Transverse colon (tissue), 4 donors: Measurements from ENCODE around the gene TRAF3IP3. TPM values are rescaled to one million over a fixed set of nuclear protein-coding genes. Genes with fewer than 3 reads are reported as not detected.

Source experiments
- DNase-seq: peaks from one replicate; pipeline ENCODE4 v3.0.0-alpha.2; 2019
- H3K27ac ChIP-seq, 4 donors: fragments of 200-600 bp; sonication (generic); 2 replicates each; pipeline ENCODE4 v1.5.1; 2016 to 2018; ENCODE audit warnings: inconsistent platforms in 4 of 4
- H3K27me3 ChIP-seq: fragments of 200-600 bp; sonication (generic); 2 replicates; pipeline ENCODE4 v1.5.1; 2017; ENCODE audit warnings: inconsistent platforms
- H3K36me3 ChIP-seq, 4 donors: fragments of 200-600 bp; sonication (generic); 2 replicates each; pipeline ENCODE4 v1.5.1; 2017 to 2019; ENCODE audit warnings: inconsistent platforms in 4 of 4
- H3K4me1 ChIP-seq, 4 donors: fragments of 200-600 bp; sonication (generic); 2 replicates each; pipeline ENCODE4 v1.5.1; 2017 to 2020; ENCODE audit warnings: inconsistent platforms in 4 of 4
- H3K4me3 ChIP-seq, 4 donors: fragments of 200-600 bp; sonication (generic); 1 replicate in 1 of 4; 2 replicates in 3 of 4; pipeline versions ENCODE4 v1.5.1 to v1.6.1; 2017 to 2019; ENCODE audit warnings: inconsistent platforms in 4 of 4
- H3K9me3 ChIP-seq, 2 donors: fragments of 200-600 bp; sonication (generic); 2 replicates each; pipeline ENCODE4 v1.5.1; 2017 to 2019; ENCODE audit warnings: inconsistent platforms in 2 of 2
- CTCF ChIP-seq, 5 experiments: fragments of 200-600 bp in 3 of 5; fragments of 450-650 bp in 2 of 5; sonication (generic) in 3 of 5; IDR thresholded peaks; 1 replicate in 2 of 5; 2 replicates in 3 of 5; pipeline ENCODE4 v1.5.1; 2016 to 2017; ENCODE audit warnings: antibody characterized with exemption in 5 of 5, inconsistent platforms in 3 of 5, mild to moderate bottlenecking in 2 of 5, moderate library complexity in 1 of 5
- EP300 ChIP-seq: sonication (generic); formaldehyde crosslinking; IDR thresholded peaks from one replicate; pipeline ENCODE4 v1.6.1; 2017; ENCODE audit warnings: antibody characterized with exemption, low read depth
- POLR2A ChIP-seq: fragments of 450-650 bp; IDR thresholded peaks from one replicate; pipeline ENCODE4 v1.6.1; 2016; ENCODE audit warnings: antibody characterized with exemption, mild to moderate bottlenecking, moderate library complexity
- POLR2AphosphoS5 ChIP-seq, 3 donors: sonication (generic); formaldehyde crosslinking; IDR thresholded peaks; one replicate each; pipeline ENCODE4 v1.6.1; 2016; ENCODE audit warnings: antibody characterized with exemption in 3 of 3
- WGBS, 2 donors: methylation state at CpG; one replicate each; pipeline ENCODE4 v1.1.5; 2018; ENCODE audit warnings: low coverage in 1 of 2; 5-methylcytosine and 5-hydroxymethylcytosine counted together
- in situ Hi-C, 4 donors: fragments of 200-750 bp; cut with MboI; loops; one replicate each; pipeline versions ENCODE4 v1.15.0 to v1.15.1; 2017; ENCODE audit warnings: low sequenced_read_pairs in 3 of 4, low pct_ligation_motif_present in 1 of 4, low pct_unique_long_range_greater_than_20kb in 1 of 4
- intact Hi-C: fragments of 100-400 bp; cut with DNase I; formaldehyde crosslinking; loops from one replicate; pipeline ENCODE4 v1.15.1; 2023; ENCODE audit warnings: low total_unique reads
- total RNA-seq, 4 donors: library from RNA; depleted of rRNA; stranded (reverse); fragments of >200 nt; gene quantifications; one replicate each; pipeline ENCODE4 v1.1.0, GENCODE V29; 2016

TRAF3IP3 gene
- total RNA-seq, 4 donors from 2014 or later = 2.3 to 17.6 (median 6.8) TPM

- Histone ChIP-seq H3K36me3 (no peaks in the 10 kb centered on the region), H3K4me3 (no peak overlapping the region), H3K27ac (no peak overlapping the region), H3K4me1 (peaks cover 0 to 11% (median 3%) of the 10 kb centered on the region in 4 donors), H3K9me3 (no peaks in the 10 kb centered on the region), H3K27me3 (no peaks in the 10 kb centered on the region)
- no peak for TF ChIP-seq CTCF (IDR thresholded peaks at IDR 0.05)
- no peak for TF ChIP-seq EP300
- TF ChIP-seq POLR2AphosphoS5 (IDR thresholded peaks at IDR 0.05) = no peak
- TF ChIP-seq POLR2A = no peak
- DNase-seq = no peak
- intact Hi-C loops (no loop called here), in situ Hi-C loops (no loop called here)
- WGBS, 2 donors = 86% methylated on average over 4 of the region's 4 CpGs; no CpG with 5 or more reads in 1 of the 2 donors
Observed at GRCh38 chr1:209809611-209810010, 53.8 kb downstream of the TRAF3IP3 start.

- no peaks in the 10 kb centered on the region for H3K27me3 ChIP-seq
- H3K4me1 ChIP-seq = peaks cover 0 to 10% (median 3%) of the 10 kb centered on the region in 4 donors
- in situ Hi-C loops = no loop called here
- no peaks in the 10 kb centered on the region for H3K9me3 ChIP-seq
- intact Hi-C loops = no loop called here
- TF ChIP-seq POLR2AphosphoS5 (IDR thresholded peaks at IDR 0.05) (no peak), CTCF (IDR thresholded peaks at IDR 0.05) (no peak), EP300 (no peak), POLR2A (no peak)
- 60 to 93% methylated on average over 1 to 5 of the region's 5 CpGs for WGBS, 2 donors
- DNase-seq = no peak
- H3K4me3 ChIP-seq = no peak overlapping the region
- H3K27ac ChIP-seq = no peak overlapping the region
- no peaks in the 10 kb centered on the region for H3K36me3 ChIP-seq
Observed at GRCh38 chr1:209810783-209811182, 54.9 kb downstream of the TRAF3IP3 start.

GRCh38 chr1:209813902-209814301, 58.0 kb downstream of the TRAF3IP3 start:
- no peak for DNase-seq
- Histone ChIP-seq H3K27ac (no peak overlapping the region), H3K36me3 (no peaks in the 10 kb centered on the region), H3K27me3 (no peaks in the 10 kb centered on the region), H3K4me3 (no peak overlapping the region), H3K4me1 (no peaks in the 10 kb centered on the region), H3K9me3 (no peaks in the 10 kb centered on the region)
- TF ChIP-seq EP300 (no peak), CTCF (IDR thresholded peaks at IDR 0.05) (no peak), POLR2AphosphoS5 (IDR thresholded peaks at IDR 0.05) (no peak), POLR2A (no peak)
- in situ Hi-C loops = no loop called here
- intact Hi-C loops = no loop called here
- WGBS, 2 donors = 93% methylated on average over 4 of the region's 4 CpGs

- H3K27ac ChIP-seq = no peak overlapping the region
- WGBS, 2 donors = 81 to 88% methylated on average over 3 of the region's 3 CpGs
- no peaks in the 10 kb centered on the region for H3K9me3 ChIP-seq
- H3K4me1 ChIP-seq = no peaks in the 10 kb centered on the region
- DNase-seq = no peak
- intact Hi-C loops (no loop called here), in situ Hi-C loops (no loop called here)
- TF ChIP-seq POLR2AphosphoS5 (IDR thresholded peaks at IDR 0.05) (no peak), EP300 (no peak), POLR2A (no peak)
- no peak overlapping the region for H3K4me3 ChIP-seq
- H3K36me3 ChIP-seq = no peaks in the 10 kb centered on the region
- H3K27me3 ChIP-seq = peaks cover under 1% of the 10 kb centered on the region
Observed at GRCh38 chr1:209815490-209815889, 59.6 kb downstream of the TRAF3IP3 start.

- TF ChIP-seq EP300 (no peak), POLR2AphosphoS5 (IDR thresholded peaks at IDR 0.05) (no peak), POLR2A (no peak), CTCF (IDR thresholded peaks at IDR 0.05) (no peak)
- no peaks in the 10 kb centered on the region for H3K36me3 ChIP-seq
- no peak for DNase-seq
- in situ Hi-C loops (no loop called here), intact Hi-C loops (no loop called here)
- no peaks in the 10 kb centered on the region for H3K4me1 ChIP-seq
- H3K4me3 ChIP-seq = no peak overlapping the region
- no peak overlapping the region for H3K27ac ChIP-seq
- peaks cover 5% of the 10 kb centered on the region for H3K27me3 ChIP-seq
- no peaks in the 10 kb centered on the region for H3K9me3 ChIP-seq
- WGBS, 2 donors = 87% methylated on average over 6 of the region's 6 CpGs; no CpG with 5 or more reads in 1 of the 2 donors
Observed at GRCh38 chr1:209815931-209816341, 60.1 kb downstream of the TRAF3IP3 start.
